Measurements from ENCODE around the gene FOXF2. TPM values are rescaled to one million over a fixed set of nuclear protein-coding genes. Genes with fewer than 3 reads are reported as not detected.

FOXF2 gene
- total RNA-seq, 1 donor from 2014 or later: 8.1 TPM

DNA sequence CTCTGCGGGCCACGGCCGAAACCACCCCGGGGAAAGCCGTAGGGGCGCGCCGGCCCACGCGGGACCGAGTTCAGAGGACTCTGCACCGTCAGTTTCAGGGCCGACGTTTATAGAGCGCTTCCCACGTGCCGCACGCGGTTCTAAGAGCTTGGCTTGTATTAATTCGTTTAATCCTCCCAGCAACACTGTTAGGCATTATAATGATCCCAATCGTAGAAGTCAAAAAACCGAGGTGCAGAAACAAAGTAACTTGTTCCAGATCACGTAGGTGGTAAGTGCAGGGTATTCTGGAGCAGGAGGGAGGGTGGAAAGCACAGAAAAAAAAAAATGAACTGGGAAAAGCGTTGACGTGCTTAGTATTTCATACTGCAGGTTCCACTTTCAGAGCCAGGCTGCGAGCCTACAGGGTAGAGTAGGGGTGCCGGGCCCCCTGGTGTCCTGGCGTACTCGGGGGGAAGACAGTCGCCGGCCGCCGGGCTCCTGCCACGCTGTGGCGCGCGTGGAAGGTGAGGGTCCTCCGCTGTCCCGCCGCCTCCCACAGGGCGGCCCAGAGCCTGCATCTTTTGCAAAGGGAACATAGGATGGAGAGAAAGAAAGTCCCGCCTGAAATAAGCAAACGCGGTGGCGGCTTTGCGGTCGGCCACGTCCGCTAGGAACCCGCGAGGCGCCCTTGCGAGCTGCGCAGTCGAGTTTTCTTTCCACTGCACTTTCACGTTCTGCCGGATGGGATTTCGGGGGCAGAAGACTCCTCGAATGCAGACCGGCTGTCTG, 10.2 kb upstream of the FOXF2 start:
- peaks cover 12% of the 10 kb centered on the region for H3K4me1 Mint-ChIP-seq (ENCODE audit: unreplicated experiment)
- peak overlapping the region; percentile 61 for H3K4me3 Mint-ChIP-seq
- H3K36me3 Mint-ChIP-seq: no peaks in the 10 kb centered on the region
- no peaks in the 10 kb centered on the region for H3K9me3 Mint-ChIP-seq
- peak; percentile 18 for TF ChIP-seq CTCF (conservative IDR thresholded peaks at IDR 0.05)
- H3K27me3 Mint-ChIP-seq: peaks cover 85% of the 10 kb centered on the region
- H3K27ac Mint-ChIP-seq: no peak overlapping the region
- DNase-seq (ENCODE audit: extremely low spot score, unreplicated experiment): no peak

DNA sequence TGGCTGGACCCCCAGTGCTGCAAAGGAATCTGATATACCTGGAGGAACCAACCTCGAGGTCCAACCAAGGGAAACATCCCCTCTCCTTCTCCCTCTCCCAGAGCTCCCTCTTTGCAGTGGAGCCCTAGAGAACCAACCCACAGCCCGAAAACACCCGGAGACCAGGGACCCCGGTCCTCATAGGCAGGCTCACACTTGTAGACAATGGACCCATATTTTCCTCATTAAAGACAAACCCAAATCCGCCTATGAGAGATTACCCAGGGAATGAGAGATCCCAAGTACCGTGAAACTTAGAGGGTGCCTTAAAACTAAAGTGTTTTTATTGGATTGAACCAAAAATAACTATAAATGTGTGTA, 9.6 kb upstream of the FOXF2 start:
- no peak for DNase-seq (ENCODE audit: extremely low spot score, unreplicated experiment)
- Mint-ChIP-seq H3K4me3 (peak overlapping the region; percentile 15), H3K27me3 (peaks cover 85% of the 10 kb centered on the region), H3K9me3 (no peaks in the 10 kb centered on the region), H3K27ac (no peak overlapping the region), H3K4me1 (ENCODE audit: unreplicated experiment) (peaks cover 12% of the 10 kb centered on the region), H3K36me3 (no peaks in the 10 kb centered on the region)
- TF ChIP-seq CTCF (conservative IDR thresholded peaks at IDR 0.05): no peak

- peaks cover 12% of the 10 kb centered on the region for H3K4me1 Mint-ChIP-seq (ENCODE audit: unreplicated experiment)
- peak overlapping the region; percentile 42 for H3K4me3 Mint-ChIP-seq
- H3K27me3 Mint-ChIP-seq: peaks cover 87% of the 10 kb centered on the region
- no peak for TF ChIP-seq CTCF (conservative IDR thresholded peaks at IDR 0.05)
- H3K36me3 Mint-ChIP-seq: no peaks in the 10 kb centered on the region
- no peak for DNase-seq (ENCODE audit: extremely low spot score, unreplicated experiment)
- no peaks in the 10 kb centered on the region for H3K9me3 Mint-ChIP-seq
- no peak overlapping the region for H3K27ac Mint-ChIP-seq
Observed at GRCh38 chr6:1380625-1381427, 8.6 kb upstream of the FOXF2 start.

DNA sequence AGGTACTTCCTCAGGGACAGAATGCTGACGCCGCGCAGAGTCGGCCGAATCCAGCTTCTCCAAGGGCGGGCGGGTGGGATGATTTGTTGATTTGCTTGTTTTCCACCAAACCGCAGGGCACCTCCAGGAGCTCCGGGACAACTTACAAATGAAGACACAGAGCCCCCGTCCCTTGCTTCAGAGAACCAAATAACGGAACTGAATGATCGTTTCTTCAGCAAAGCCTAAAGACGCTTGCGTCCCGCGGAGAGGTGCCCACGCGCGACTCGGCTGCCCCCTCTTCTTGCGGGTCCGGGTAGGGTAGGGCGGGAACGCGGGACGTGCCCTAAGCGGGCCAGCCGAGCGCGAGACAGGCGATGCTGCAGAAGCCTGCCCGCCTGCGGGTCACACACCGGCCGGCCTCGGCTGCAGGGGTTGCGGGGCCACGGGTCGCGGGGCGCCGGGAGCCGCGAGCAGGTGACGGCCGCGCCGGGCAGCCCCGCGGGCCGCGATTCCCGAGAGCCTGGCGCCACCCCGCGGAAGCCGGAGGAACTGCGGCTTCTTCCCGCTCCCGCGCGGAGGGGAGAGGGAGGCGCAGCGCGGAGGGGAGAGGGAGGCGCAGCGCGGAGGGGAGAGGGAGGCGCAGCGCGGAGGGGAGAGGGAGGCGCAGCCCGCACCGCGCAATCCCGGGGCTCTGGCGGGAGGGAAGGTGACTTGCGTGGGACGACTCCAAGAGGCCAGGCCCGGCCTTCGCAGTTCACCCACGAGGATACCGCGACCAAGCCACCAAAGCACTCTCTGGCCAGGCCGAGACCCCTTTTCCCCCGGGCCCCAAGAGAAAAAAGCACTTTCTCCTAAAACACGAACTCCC, 7.7 kb upstream of the FOXF2 start:
- DNase-seq (ENCODE audit: extremely low spot score, unreplicated experiment): peak; percentile 88
- H3K4me3 Mint-ChIP-seq: peak overlapping the region; percentile 42
- no peak overlapping the region for H3K27ac Mint-ChIP-seq
- H3K9me3 Mint-ChIP-seq: no peaks in the 10 kb centered on the region
- peak; percentile 96 for TF ChIP-seq CTCF (conservative IDR thresholded peaks at IDR 0.05)
- H3K36me3 Mint-ChIP-seq: no peaks in the 10 kb centered on the region
- peaks cover 87% of the 10 kb centered on the region for H3K27me3 Mint-ChIP-seq
- H3K4me1 Mint-ChIP-seq (ENCODE audit: unreplicated experiment): peaks cover 12% of the 10 kb centered on the region

DNA sequence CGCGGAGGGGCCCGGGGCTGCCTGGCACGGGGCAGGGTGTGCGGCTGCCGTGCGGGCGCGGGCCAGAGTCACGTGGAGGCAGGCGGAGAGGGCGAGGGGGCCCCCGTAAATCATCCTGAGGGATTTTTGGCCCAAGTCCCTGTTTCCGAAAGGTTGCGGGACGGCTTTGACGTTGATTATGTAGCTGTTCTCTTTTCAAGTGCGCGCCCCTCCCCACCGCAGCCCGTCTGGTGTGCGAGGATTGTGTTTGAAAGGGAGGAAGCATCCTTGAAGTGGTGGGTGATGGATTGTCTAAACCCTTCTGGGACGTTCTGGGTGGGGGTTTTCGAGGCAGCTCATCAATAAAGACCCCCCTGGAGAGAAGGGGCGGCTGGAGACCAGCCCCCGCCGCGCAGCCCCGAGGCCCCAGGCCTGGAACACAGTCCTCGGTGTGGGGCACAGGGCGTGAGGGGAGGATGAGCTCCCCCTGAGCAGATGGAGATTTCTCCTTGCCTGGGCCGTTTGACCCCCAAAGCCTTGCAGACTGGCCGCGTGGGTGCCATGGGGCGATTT, 7.0 kb upstream of the FOXF2 start:
- peaks cover 88% of the 10 kb centered on the region for H3K27me3 Mint-ChIP-seq
- peak overlapping the region; percentile 57 for H3K4me3 Mint-ChIP-seq
- H3K27ac Mint-ChIP-seq: no peak overlapping the region
- no peaks in the 10 kb centered on the region for H3K36me3 Mint-ChIP-seq
- H3K9me3 Mint-ChIP-seq: no peaks in the 10 kb centered on the region
- peaks cover 12% of the 10 kb centered on the region for H3K4me1 Mint-ChIP-seq (ENCODE audit: unreplicated experiment)
- peak; percentile 61 for DNase-seq (ENCODE audit: extremely low spot score, unreplicated experiment)
- TF ChIP-seq CTCF (conservative IDR thresholded peaks at IDR 0.05): no peak

Data from type B pancreatic cell (in vitro differentiated cells).